Spleen (tissue), 11 donors: ENCODE results near the gene SARNP. TPM values are rescaled to one million over a fixed set of nuclear protein-coding genes. Genes with fewer than 3 reads are reported as not detected.

Experiments used
- DNase-seq: peaks from one replicate; pipeline ENCODE4 v3.0.0-alpha.2; 2020
- H3K27ac ChIP-seq, 8 donors: fragments of 200-600 bp; sonication (generic) in 7 of 8; 1 replicate in 4 of 8; 2 replicates in 4 of 8; pipeline versions ENCODE4 v1.5.0 to v1.8.0; 2016 to 2021; ENCODE audit warnings: inconsistent platforms in 4 of 8, mild to moderate bottlenecking in 4 of 8, moderate library complexity in 1 of 8
- H3K27me3 ChIP-seq, 7 donors: fragments of 200-600 bp; sonication (generic) in 6 of 7; replicated peaks in 1 of 7; 1 replicate in 4 of 7; 2 replicates in 3 of 7; pipeline versions ENCODE4 v1.5.0 to v1.8.0; 2016 to 2021; ENCODE audit warnings: inconsistent platforms in 3 of 7, mild to moderate bottlenecking in 1 of 7
- H3K36me3 ChIP-seq, 6 donors: fragments of 200-600 bp; sonication (generic) in 5 of 6; 1 replicate in 4 of 6; 2 replicates in 2 of 6; pipeline versions ENCODE4 v1.5.0 to v1.8.0; 2016 to 2021; ENCODE audit warnings: inconsistent platforms in 2 of 6
- H3K4me1 ChIP-seq, 6 donors: fragments of 200-600 bp; sonication (generic) in 5 of 6; 1 replicate in 3 of 6; 2 replicates in 3 of 6; pipeline versions ENCODE4 v1.5.0 to v1.8.0; 2016 to 2021; ENCODE audit warnings: inconsistent platforms in 3 of 6
- H3K4me3 ChIP-seq, 8 donors: fragments of 200-600 bp; sonication (generic) in 7 of 8; 1 replicate in 4 of 8; 2 replicates in 4 of 8; pipeline versions ENCODE4 v1.5.0 to v1.8.0; 2016 to 2021; ENCODE audit warnings: inconsistent platforms in 4 of 8, mild to moderate bottlenecking in 4 of 8, moderate library complexity in 2 of 8
- H3K9me3 ChIP-seq, 8 donors: fragments of 200-600 bp; sonication (generic) in 7 of 8; 1 replicate in 4 of 8; 2 replicates in 4 of 8; pipeline versions ENCODE4 v1.5.0 to v1.8.0; 2016 to 2021; ENCODE audit warnings: inconsistent platforms in 4 of 8
- CTCF ChIP-seq, 11 experiments: fragments of 200-600 bp in 7 of 11; fragments of 450-650 bp in 4 of 11; sonication (generic) in 4 of 11; IDR thresholded peaks in 8 of 11; conservative IDR thresholded peaks in 3 of 11; 1 replicate in 7 of 11; 2 replicates in 4 of 11; pipeline versions ENCODE4 v1.4.0 to v1.8.0; 2016 to 2021; ENCODE audit warnings: antibody characterized with exemption in 11 of 11, inconsistent platforms in 4 of 11, mild to moderate bottlenecking in 1 of 11
- POLR2A ChIP-seq, 3 donors: fragments of 450-650 bp; IDR thresholded peaks; one replicate each; pipeline ENCODE4 v1.5.1; 2017; ENCODE audit warnings: antibody characterized with exemption in 3 of 3, mild to moderate bottlenecking in 1 of 3
- POLR2AphosphoS5 ChIP-seq, 3 donors: sonication (generic); formaldehyde crosslinking; IDR thresholded peaks; one replicate each; pipeline ENCODE4 v1.5.1; 2017; ENCODE audit warnings: antibody characterized with exemption in 3 of 3
- WGBS, 5 donors: extraction: QIAGEN DNeasy Blood & Tissue Kit in 3 of 5; methylation state at CpG; one replicate each; pipeline versions ENCODE4 v1.1.5 to v1.1.7; 2013 to 2018; 5-methylcytosine and 5-hydroxymethylcytosine counted together
- intact Hi-C: fragments of 100-400 bp; cut with DNase I; formaldehyde crosslinking; loops from one replicate; pipeline ENCODE4 v1.15.0; 2023; ENCODE audit warnings: low total_unique reads
- polyA plus RNA-seq, 3 donors: library from polyadenylated mRNA; stranded (reverse); fragments of 200-250 nt; gene quantifications; one replicate each; pipeline ENCODE4 v1.2.1, GENCODE V29; 2013
- total RNA-seq, 7 donors: library from RNA; depleted of rRNA in 3 of 7; stranded (reverse); fragments of >200 nt in 3 of 7; fragmentation: NEBNext Ultra II Directional in 4 of 7; extraction: Animal tissue kit (Norgen Biotek cat#: 25700) in 4 of 7; gene quantifications; one replicate each; pipeline versions ENCODE4 v1.1.0 to v1.2.1, GENCODE V29; 2016 to 2021
- donor health status: healthy with polysubstance abuse.
- donor health status: DM: no; HTN: no; CAD: no; lungs with moderate emphysema.
- donor health status: DM: no; HTN: no; CAD: no.
- donor health status: Bipolar disorder and iron deficiency.
- donor health status: healthy.
- donor health status: DM: no; HTN: no; CAD: no.
- donor health status: DM: yes; HTN: yes; CAD: no.

Gene SARNP
- total and polyA plus RNA-seq, 10 donors = 40.0 to 97.6 (median 60.3) TPM

- no peaks in the 10 kb centered on the region for H3K36me3 ChIP-seq
- H3K4me3 ChIP-seq = peak overlapping the region in 6 of 8 donors; percentile 57 to 75 (median 61)
- H3K27me3 ChIP-seq = peaks cover 0 to 9% (median 0%) of the 10 kb centered on the region in 7 donors
- 16 to 29% (median 23%) methylated on average over 4 of the region's 4 CpGs for WGBS, 5 donors
- H3K4me1 ChIP-seq = peaks cover 12 to 35% (median 23%) of the 10 kb centered on the region in 6 donors
- no peaks in the 10 kb centered on the region for H3K9me3 ChIP-seq
- DNase-seq = no peak
- TF ChIP-seq POLR2A (IDR thresholded peaks at IDR 0.05) (no peak), CTCF (IDR thresholded peaks at IDR 0.05 in 8 of 11, conservative IDR thresholded peaks at IDR 0.05 in 3 of 11) (peak in 1 of 11 experiments; percentile 11), POLR2AphosphoS5 (IDR thresholded peaks at IDR 0.05) (no peak)
- H3K27ac ChIP-seq = peak overlapping the region; percentile 58 to 89 (median 86)
- intact Hi-C loops = no loop called here
These were observed 79.9 kb downstream of the SARNP start for GRCh38 chr12:55737581-55738122.

GRCh38 chr12:55736780-55737580, 80.5 kb downstream of the SARNP start:
- peak; percentile 86 for DNase-seq
- no peak overlapping the region for H3K4me3 ChIP-seq
- peaks cover 0 to 4% (median 0%) of the 10 kb centered on the region in 7 donors for H3K27me3 ChIP-seq
- H3K27ac ChIP-seq = peak overlapping the region in 4 of 8 donors; percentile 86 to 89 (median 88)
- no peak for TF ChIP-seq POLR2A (IDR thresholded peaks at IDR 0.05)
- TF ChIP-seq POLR2AphosphoS5 (IDR thresholded peaks at IDR 0.05) = peak in 1 of 3 donors; percentile 30
- peak; percentile 60 to 86 (median 79) for TF ChIP-seq CTCF (IDR thresholded peaks at IDR 0.05 in 8 of 11, conservative IDR thresholded peaks at IDR 0.05 in 3 of 11)
- H3K36me3 ChIP-seq = no peaks in the 10 kb centered on the region
- H3K9me3 ChIP-seq = no peaks in the 10 kb centered on the region
- peaks cover 12 to 35% (median 20%) of the 10 kb centered on the region in 6 donors for H3K4me1 ChIP-seq
- 48 to 65% (median 51%) methylated on average over 6 of the region's 6 CpGs for WGBS, 5 donors
- intact Hi-C loops = no loop called here

GRCh38 chr12:55736076-55736475, 81.4 kb downstream of the SARNP start:
- H3K4me1 ChIP-seq = peaks cover 12 to 41% (median 26%) of the 10 kb centered on the region in 6 donors
- H3K27me3 ChIP-seq = no peaks in the 10 kb centered on the region
- no peak for TF ChIP-seq POLR2A (IDR thresholded peaks at IDR 0.05)
- TF ChIP-seq POLR2AphosphoS5 (IDR thresholded peaks at IDR 0.05) = no peak
- TF ChIP-seq CTCF (IDR thresholded peaks at IDR 0.05 in 8 of 11, conservative IDR thresholded peaks at IDR 0.05 in 3 of 11) = no peak
- no peaks in the 10 kb centered on the region for H3K9me3 ChIP-seq
- H3K4me3 ChIP-seq = no peak overlapping the region
- intact Hi-C loops = no loop called here
- H3K36me3 ChIP-seq = no peaks in the 10 kb centered on the region
- DNase-seq = no peak
- 65 to 83% (median 76%) methylated on average over 3 of the region's 3 CpGs for WGBS, 5 donors
- H3K27ac ChIP-seq = no peak overlapping the region

DNA sequence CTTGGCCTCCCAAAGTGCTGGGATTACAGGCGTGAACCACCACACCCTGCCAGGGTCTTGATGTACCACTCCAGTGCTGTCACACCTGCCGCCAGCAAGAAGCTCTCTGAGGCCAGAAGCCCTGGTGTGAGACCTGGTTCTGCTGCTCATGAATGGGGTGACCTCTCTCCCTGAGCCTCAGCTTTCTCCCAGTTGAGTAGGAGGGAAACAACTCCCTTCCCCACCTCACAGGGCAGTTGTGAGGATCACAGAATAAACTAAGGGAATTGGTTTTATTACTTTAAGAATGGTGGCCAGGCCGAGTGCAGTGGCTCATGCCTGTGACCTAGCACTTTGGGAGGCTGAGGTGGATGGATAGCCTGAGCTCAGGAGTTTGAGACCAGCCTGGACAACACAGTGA, 82.9 kb downstream of the SARNP start:
- Histone ChIP-seq H3K36me3 (no peaks in the 10 kb centered on the region), H3K27me3 (no peaks in the 10 kb centered on the region), H3K4me3 (no peak overlapping the region), H3K27ac (no peak overlapping the region), H3K4me1 (peaks cover 19 to 56% (median 41%) of the 10 kb centered on the region in 6 donors), H3K9me3 (no peaks in the 10 kb centered on the region)
- intact Hi-C loops = no loop called here
- TF ChIP-seq POLR2A (IDR thresholded peaks at IDR 0.05) (no peak), CTCF (IDR thresholded peaks at IDR 0.05 in 8 of 11, conservative IDR thresholded peaks at IDR 0.05 in 3 of 11) (no peak), POLR2AphosphoS5 (IDR thresholded peaks at IDR 0.05) (no peak)
- 80 to 100% (median 92%) methylated on average over 2 to 3 of the region's 3 CpGs for WGBS, 5 donors
- DNase-seq = no peak
